AG09319 (cell line): Measurements from ENCODE around the gene SCGB3A1.

Experiments used
- DNase-seq: peaks from one replicate; pipeline ENCODE4 v3.0.0-alpha.2; 2010; ENCODE audit warnings: low read depth; ENCODE audit errors: extremely low read depth
- CTCF ChIP-seq: IDR thresholded peaks from 2 replicates; pipeline ENCODE4 v1.5.1; 2011; ENCODE audit warnings: low read depth, mild to moderate bottlenecking, inconsistent platforms, low read length, moderate library complexity

Gene SCGB3A1

DNA sequence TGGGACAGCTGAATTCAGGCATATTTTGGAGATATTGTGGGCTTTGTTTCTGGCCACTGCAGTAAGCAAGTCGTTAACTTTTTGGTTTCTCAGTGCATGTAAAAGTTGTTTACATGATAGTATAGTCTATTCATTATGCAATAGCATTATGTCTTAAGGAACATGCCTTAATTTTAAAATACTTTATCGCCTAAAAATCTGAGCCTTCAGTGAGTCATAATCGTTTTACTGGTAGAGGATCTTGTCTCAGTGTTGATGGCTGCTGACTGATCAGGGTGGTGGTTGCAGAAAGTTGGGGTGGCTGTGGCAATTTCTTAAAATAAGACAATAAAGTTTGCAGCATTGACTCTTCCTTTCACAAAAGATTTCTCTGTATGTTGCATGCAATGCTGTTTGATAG lies 5.1 kb downstream of the SCGB3A1 start:
- TF ChIP-seq CTCF = no peak
- DNase-seq = no peak

DNA sequence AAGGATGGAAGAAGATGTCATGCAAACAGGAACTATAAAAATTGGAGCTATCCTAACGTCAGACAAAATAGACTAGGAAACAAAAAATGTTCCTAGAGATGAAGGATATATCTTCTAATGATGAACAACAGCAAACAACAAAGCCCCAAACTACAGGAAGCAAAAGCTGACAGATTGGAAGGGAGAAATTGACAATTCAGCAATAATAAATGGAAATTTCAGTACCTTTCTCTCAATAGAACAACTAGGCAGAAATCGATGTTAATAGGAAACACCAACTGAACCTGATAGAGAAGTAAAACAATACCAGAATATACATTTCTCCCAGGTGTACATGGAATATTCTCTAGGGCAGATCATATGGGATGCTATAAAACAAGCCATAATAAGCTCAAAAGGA lies 7.6 kb downstream of the SCGB3A1 start:
- no peak for TF ChIP-seq CTCF
- no peak for DNase-seq

GRCh38 chr5:180580681-180581080 lies 10.6 kb downstream of the SCGB3A1 start:
- TF ChIP-seq CTCF = no peak
- DNase-seq = no peak

GRCh38 chr5:180575571-180575970 lies 15.7 kb downstream of the SCGB3A1 start:
- no peak for DNase-seq
- no peak for TF ChIP-seq CTCF

DNA sequence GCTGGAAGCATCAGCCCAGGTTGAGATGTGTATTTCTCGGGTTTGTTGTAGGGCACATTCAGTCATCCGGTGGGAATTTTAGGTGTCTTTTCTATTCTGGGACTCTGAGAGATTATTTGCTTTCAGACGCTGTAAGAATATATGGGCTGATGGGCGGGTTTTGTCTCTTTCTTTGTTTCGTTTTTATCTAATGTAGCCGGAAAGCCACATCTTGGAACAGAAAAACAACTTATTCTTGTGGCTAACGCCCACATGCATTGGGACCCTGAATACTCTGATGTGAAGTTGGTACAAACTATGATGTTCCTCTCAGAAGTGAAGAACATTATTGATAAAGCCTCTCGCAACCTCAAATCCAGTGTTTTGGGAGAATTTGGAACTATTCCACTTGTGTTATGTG lies 22.4 kb downstream of the SCGB3A1 start:
- no peak for DNase-seq
- no peak for TF ChIP-seq CTCF

DNA sequence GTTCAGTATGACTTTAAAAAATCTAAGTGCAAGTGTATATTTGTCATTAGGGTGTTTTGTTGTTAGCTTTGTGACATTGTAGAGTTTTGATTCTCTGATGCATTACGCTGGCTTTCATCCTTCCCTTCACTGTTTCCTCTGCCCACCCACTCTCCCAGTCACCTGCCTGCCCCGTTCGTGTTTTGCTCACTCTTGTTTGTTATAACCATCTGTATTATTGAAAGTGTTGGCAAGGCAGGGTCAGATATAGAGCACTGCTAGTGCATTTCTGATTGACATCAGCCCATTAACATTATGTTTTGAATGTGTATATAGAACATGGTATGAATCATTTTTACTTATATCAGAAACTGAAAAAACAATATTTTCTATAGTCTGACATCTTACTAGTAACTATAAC lies 27.3 kb downstream of the SCGB3A1 start:
- no peak for TF ChIP-seq CTCF

GRCh38 chr5:180558232-180558631 lies 33.1 kb downstream of the SCGB3A1 start:
- no peak for TF ChIP-seq CTCF
- DNase-seq = no peak

More for the DNA sequence above, 27.3 kb downstream of the SCGB3A1 start:
- no peak for DNase-seq
